ENCODE results near the gene IRF5. TPM values are rescaled to one million over a fixed set of nuclear protein-coding genes. Genes with fewer than 3 reads are reported as not detected.
A peak's percentile ranks its signal among the peaks of the same experiment; 100 is the strongest.

The IRF5 gene
- total and polyA plus RNA-seq, 10 donors: 26.2 to 56.3 (median 42.2) TPM

- WGBS, 5 donors: 88 to 96% (median 91%) methylated on average over 13 to 19 of the region's 19 CpGs
- intact Hi-C loops (cut with DNase I; ENCODE audit: low total_unique reads): no loop called here
- no peak for DNase-seq
Measured at GRCh38 chr7:128931965-128932861, 5.5 kb upstream of the IRF5 start.

GRCh38 chr7:128932862-128933179 is 4.9 kb upstream of the IRF5 start:
- whole genome bisulfite sequencing, 5 donors: 33 to 50% (median 41%) methylated on average over 2 to 4 of the region's 4 CpGs; no CpG with 5 or more reads in 1 of the 5 donors
- H3K36me3 ChIP-seq: no peaks in the 10 kb centered on the region
- H3K4me1 ChIP-seq: peaks cover 19 to 53% (median 45%) of the 10 kb centered on the region in 6 donors
- TF ChIP-seq CTCF (IDR thresholded peaks at IDR 0.05 in 8 of 11, conservative IDR thresholded peaks at IDR 0.05 in 3 of 11) (no peak), POLR2AphosphoS5 (IDR thresholded peaks at IDR 0.05) (no peak), POLR2A (IDR thresholded peaks at IDR 0.05) (no peak)
- H3K27ac ChIP-seq: peak overlapping the region in 4 of 8 donors; percentile 45 to 77 (median 63)
- no peaks in the 10 kb centered on the region for H3K9me3 ChIP-seq
- no peak for DNase-seq
- intact Hi-C loops (cut with DNase I; ENCODE audit: low total_unique reads): no loop called here
- H3K4me3 ChIP-seq: peak overlapping the region in 2 of 8 donors; percentile 2 to 45
- H3K27me3 ChIP-seq (replicated peaks in 1 of 7): peaks cover 0 to 9% (median 0%) of the 10 kb centered on the region in 7 donors

More at GRCh38 chr7:128931965-128932861, 5.5 kb upstream of the IRF5 start:
- peaks cover 19 to 47% (median 39%) of the 10 kb centered on the region in 6 donors for H3K4me1 ChIP-seq
- H3K27ac ChIP-seq: peak overlapping the region in 3 of 8 donors; percentile 45 to 77 (median 64)
- TF ChIP-seq CTCF (IDR thresholded peaks at IDR 0.05 in 8 of 11, conservative IDR thresholded peaks at IDR 0.05 in 3 of 11): no peak
- no peak for TF ChIP-seq POLR2A (IDR thresholded peaks at IDR 0.05)
- TF ChIP-seq POLR2AphosphoS5 (IDR thresholded peaks at IDR 0.05): no peak
- H3K9me3 ChIP-seq: no peaks in the 10 kb centered on the region
- no peaks in the 10 kb centered on the region for H3K36me3 ChIP-seq
- H3K27me3 ChIP-seq (replicated peaks in 1 of 7): peaks cover 0 to 3% (median 0%) of the 10 kb centered on the region in 7 donors
- H3K4me3 ChIP-seq: peak overlapping the region in 1 of 8 donors; percentile 45

- Histone ChIP-seq H3K4me3 (peak overlapping the region in 2 of 8 donors; percentile 2 to 45), H3K4me1 (peaks cover 19 to 58% (median 50%) of the 10 kb centered on the region in 6 donors), H3K9me3 (no peaks in the 10 kb centered on the region), H3K36me3 (no peaks in the 10 kb centered on the region), H3K27me3 (replicated peaks in 1 of 7) (peaks cover 0 to 14% (median 0%) of the 10 kb centered on the region in 7 donors), H3K27ac (peak overlapping the region in 5 of 8 donors; percentile 14 to 77 (median 62))
- 23 to 35% (median 25%) methylated on average over 13 to 15 of the region's 15 CpGs for WGBS, 5 donors
- TF ChIP-seq POLR2AphosphoS5 (IDR thresholded peaks at IDR 0.05) (peak; percentile 45 to 87 (median 77)), POLR2A (IDR thresholded peaks at IDR 0.05) (no peak), CTCF (IDR thresholded peaks at IDR 0.05 in 8 of 11, conservative IDR thresholded peaks at IDR 0.05 in 3 of 11) (peak in 1 of 11 experiments; percentile 9)
- no peak for DNase-seq
- intact Hi-C loops (cut with DNase I; ENCODE audit: low total_unique reads): no loop called here
Measured at GRCh38 chr7:128933180-128933891, 4.4 kb upstream of the IRF5 start.

Data from spleen (tissue), 11 donors.